GM23338 (cell line): ENCODE data around the gene PLAGL1. TPM values are rescaled to one million over a fixed set of nuclear protein-coding genes. Genes with fewer than 3 reads are reported as not detected.

Experiments used
- ATAC-seq: fragments of 200-7000 bp; cut with Tn5 transposase; 3 replicates; pipeline ENCODE4 v1.9.1; 2020
- DNase-seq: peaks from one replicate; pipeline ENCODE4 v3.0.0-alpha.2; 2015; ENCODE audit warnings: low spot score
- H2AFZ ChIP-seq: fragments of 200-600 bp; sonication (generic); 2 replicates; pipeline ENCODE4 v1.8.0; 2016; ENCODE audit warnings: antibody characterized with exemption, mild to moderate bottlenecking, moderate library complexity
- H3F3A ChIP-seq: fragments of 200-600 bp; sonication (generic); replicated peaks from 2 replicates; pipeline ENCODE4 v1.8.0; 2017; ENCODE audit warnings: antibody characterized with exemption, mixed run types, low read depth
- H3K27ac ChIP-seq: fragments of 200-600 bp; sonication (generic); 2 replicates; pipeline ENCODE4 v1.6.1; 2016; ENCODE audit warnings: low read depth
- H3K27me3 ChIP-seq: fragments of 200-600 bp; sonication (generic); 2 replicates; pipeline ENCODE4 v1.8.0; 2016; ENCODE audit warnings: mild to moderate bottlenecking, mixed run types, moderate library complexity; ENCODE audit not compliant: insufficient read depth
- H3K36me3 ChIP-seq: fragments of 200-600 bp; sonication (generic); 2 replicates; pipeline ENCODE4 v1.8.0; 2016; ENCODE audit warnings: mild to moderate bottlenecking; ENCODE audit not compliant: insufficient read depth
- H3K4me1 ChIP-seq: fragments of 200-600 bp; sonication (generic); 2 replicates; pipeline ENCODE4 v1.8.0; 2016; ENCODE audit warnings: mild to moderate bottlenecking, moderate library complexity; ENCODE audit not compliant: insufficient read depth
- H3K4me2 ChIP-seq: fragments of 200-600 bp; sonication (generic); 2 replicates; pipeline ENCODE4 v1.7.1; 2017; ENCODE audit warnings: mixed run types
- H3K4me3 ChIP-seq: fragments of 200-600 bp; sonication (generic); 2 replicates; pipeline ENCODE4 v1.6.1; 2016; ENCODE audit warnings: mixed run types
- H3K79me2 ChIP-seq: fragments of 200-600 bp; sonication (generic); replicated peaks from 2 replicates; pipeline ENCODE4 v1.8.0; 2017; ENCODE audit warnings: mild to moderate bottlenecking; ENCODE audit not compliant: insufficient read depth
- H3K9me2 ChIP-seq: fragments of 200-600 bp; sonication (generic); 2 replicates; pipeline ENCODE4 v1.8.0; 2017; ENCODE audit not compliant: insufficient read depth
- H4K20me1 ChIP-seq: fragments of 200-600 bp; sonication (generic); replicated peaks from 2 replicates; pipeline ENCODE4 v1.8.0; 2017; ENCODE audit warnings: mild to moderate bottlenecking; ENCODE audit not compliant: insufficient read depth
- H3K27ac Mint-ChIP-seq: 2 replicates; pipeline ENCODE4 v1.8.0; 2020; ENCODE audit warnings: inconsistent platforms, mild to moderate bottlenecking, moderate library complexity, mixed read lengths
- H3K27me3 Mint-ChIP-seq: 3 replicates; pipeline ENCODE4 v1.8.0; 2022; ENCODE audit warnings: low read depth, mild to moderate bottlenecking, moderate library complexity, mixed read lengths, inconsistent platforms; ENCODE audit not compliant: insufficient read depth, poor library complexity
- H3K36me3 Mint-ChIP-seq: 3 replicates; pipeline ENCODE4 v1.8.0; 2021; ENCODE audit warnings: low read depth, mild to moderate bottlenecking, inconsistent platforms, moderate library complexity, mixed read lengths
- H3K4me1 Mint-ChIP-seq: 3 replicates; pipeline ENCODE4 v1.8.0; 2020; ENCODE audit warnings: mild to moderate bottlenecking, inconsistent platforms, mixed read lengths
- H3K4me3 Mint-ChIP-seq: 3 replicates; pipeline ENCODE4 v1.8.0; 2021; ENCODE audit warnings: moderate library complexity, mild to moderate bottlenecking, inconsistent platforms, mixed read lengths
- H3K9me3 Mint-ChIP-seq: 3 replicates; pipeline ENCODE4 v1.8.0; 2020; ENCODE audit warnings: moderate library complexity, mild to moderate bottlenecking, inconsistent platforms, mixed read lengths
- CREB1 ChIP-seq: fragments of 250-450 bp; sonication (Bioruptor Pico); IDR thresholded peaks from 2 replicates; pipeline ENCODE4 v1.5.0; 2020; ENCODE audit warnings: low read depth, mild to moderate bottlenecking, moderate library complexity
- ETS1 ChIP-seq: IDR thresholded peaks from 2 replicates; pipeline ENCODE4 v1.6.1; 2016; ENCODE audit warnings: antibody characterized with exemption
- EZH2 ChIP-seq: fragments of 200-600 bp; sonication (generic); IDR thresholded peaks from one replicate; pipeline ENCODE4 v1.8.0; 2017; ENCODE audit warnings: antibody characterized with exemption, mild to moderate bottlenecking, low read depth; ENCODE audit not compliant: unreplicated experiment
- EZH2phosphoT487 ChIP-seq: fragments of 200-600 bp; sonication (generic); IDR thresholded peaks from one replicate; pipeline ENCODE4 v1.8.1; 2018; ENCODE audit warnings: antibody characterized with exemption; ENCODE audit not compliant: unreplicated experiment
- JUNB ChIP-seq: IDR thresholded peaks from one replicate; pipeline ENCODE4 v1.6.1; 2016; ENCODE audit warnings: antibody characterized with exemption; ENCODE audit not compliant: unreplicated experiment
- NANOG ChIP-seq: IDR thresholded peaks from 2 replicates; pipeline ENCODE4 v1.6.1; 2016; ENCODE audit warnings: antibody characterized with exemption, borderline replicate concordance
- POLR2AphosphoS5 ChIP-seq: IDR thresholded peaks from 2 replicates; pipeline ENCODE4 v1.6.1; 2016; ENCODE audit warnings: antibody characterized with exemption, low read depth
- STAT1 ChIP-seq: IDR thresholded peaks from one replicate; pipeline ENCODE4 v1.6.1; 2016; ENCODE audit warnings: antibody characterized with exemption; ENCODE audit not compliant: unreplicated experiment
- ZNF114 ChIP-seq: fragments of 250-450 bp; sonication (Bioruptor Pico); IDR thresholded peaks from 2 replicates; pipeline ENCODE4 v1.5.0; 2020; ENCODE audit warnings: mild to moderate bottlenecking, moderate library complexity
- ZNF331 ChIP-seq: fragments of 250-450 bp; sonication (Bioruptor Pico); IDR thresholded peaks from 2 replicates; pipeline ENCODE4 v1.5.0; 2020; ENCODE audit warnings: low read depth, mild to moderate bottlenecking, moderate library complexity
- polyA plus RNA-seq: library from polyadenylated mRNA; unstranded; fragments of >200 nt; fragmentation: Nextera tagmentation; extraction: Ambion mirVana; gene quantifications from 2 replicates; pipeline ENCODE4 v1.2.1, GENCODE V29; 2016
- total RNA-seq: library from RNA; depleted of rRNA; stranded (reverse); fragments of >200 nt; shearing (Covaris generic); gene quantifications from 2 replicates; pipeline ENCODE4 v1.2.3, GENCODE V29; 2014
- TF ChIP-seq, protein P1 (sequence below), 2 experiments: fragments of 200-600 bp in 1 of 2; sonication (generic) in 1 of 2; conservative IDR thresholded peaks; 2 replicates each; pipeline versions ENCODE4 v1.5.1 to v1.6.1; 2016 to 2017; ENCODE audit warnings: antibody characterized with exemption in 2 of 2, low read depth in 2 of 2, mild to moderate bottlenecking in 2 of 2, moderate library complexity in 1 of 2
- TF ChIP-seq, protein P2 (sequence below): IDR thresholded peaks from one replicate; pipeline ENCODE4 v1.6.1; 2018; ENCODE audit warnings: antibody characterized with exemption; ENCODE audit not compliant: unreplicated experiment
- TF ChIP-seq, protein P3 (sequence below): fragments of 250-450 bp; sonication (Bioruptor Pico); IDR thresholded peaks from 2 replicates; pipeline ENCODE4 v1.5.0; 2020; ENCODE audit warnings: mild to moderate bottlenecking, moderate library complexity

PLAGL1 gene
- total and polyA plus RNA-seq, 2 experiments from 2014 or later = 0.90 to 1.7 TPM

DNA sequence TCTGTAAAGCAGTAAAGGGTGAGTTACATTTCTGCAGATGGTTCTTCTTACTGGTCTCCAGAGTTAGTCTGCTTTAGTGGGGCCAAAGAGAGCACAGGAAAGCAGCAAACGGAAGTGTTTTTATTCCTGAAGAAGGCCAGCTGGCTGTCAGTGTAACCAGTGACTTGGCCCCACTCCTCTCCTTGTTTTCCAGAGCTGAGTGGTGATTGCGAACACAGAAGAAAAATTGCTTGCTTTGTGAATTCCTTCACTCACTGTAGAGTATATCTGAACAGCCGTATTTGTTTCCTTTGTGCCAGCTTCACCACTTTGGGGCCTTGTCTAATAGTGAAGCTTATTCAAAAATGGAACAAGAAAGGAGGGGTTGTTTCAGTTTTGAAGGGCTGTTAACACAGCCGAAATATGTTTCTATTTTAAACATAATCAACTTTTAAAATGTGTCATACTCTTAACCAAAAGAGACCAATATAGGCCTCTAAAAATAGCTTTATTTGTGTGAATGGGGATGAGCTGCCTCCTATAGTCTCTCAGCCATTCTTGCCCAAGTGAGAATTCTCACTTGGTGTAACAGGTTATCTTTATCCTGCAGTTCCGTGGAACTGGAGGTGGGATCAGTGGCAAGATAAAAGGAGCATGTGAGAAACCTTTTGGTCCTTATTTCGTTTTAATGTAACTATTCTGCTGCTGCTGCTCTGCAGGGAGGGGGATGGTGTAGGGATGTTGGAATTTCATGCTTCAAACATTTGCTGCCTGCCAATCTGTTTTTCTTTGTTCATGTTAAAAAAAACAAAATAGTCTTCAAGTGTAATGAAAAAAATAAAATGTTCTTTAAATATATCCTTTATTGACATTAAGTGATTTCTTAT lies 105.9 kb downstream of the PLAGL1 start:
- Mint-ChIP-seq H3K27ac (no peak overlapping the region), H3K27me3 (no peaks in the 10 kb centered on the region), H3K36me3 (no peaks in the 10 kb centered on the region), H3K9me3 (no peaks in the 10 kb centered on the region), H3K4me3 (no peak overlapping the region), H3K4me1 (no peaks in the 10 kb centered on the region)
- H3K27ac ChIP-seq = no peak overlapping the region
- 0 out of 2 replicates have a peak overlapping the region, but pooled peaks have one; percentile 1 for H2AFZ ChIP-seq
- no peaks in the 10 kb centered on the region for H4K20me1 ChIP-seq
- no peak overlapping the region for H3K4me3 ChIP-seq
- H3K4me2 ChIP-seq = no peak overlapping the region
- H3K9me2 ChIP-seq = no peaks in the 10 kb centered on the region
- no peaks in the 10 kb centered on the region for H3K4me1 ChIP-seq
- DNase-seq = no peak
- ATAC-seq = no peak
- no peaks in the 10 kb centered on the region for H3F3A ChIP-seq
- H3K27me3 ChIP-seq = no peaks in the 10 kb centered on the region
- TF ChIP-seq CREB1 (CRISPR knock-in tag) (no peak), ETS1 (no peak), EZH2 (no peak), NANOG (no peak), ZNF114 (CRISPR knock-in tag) (no peak), ZNF331 (CRISPR knock-in tag) (no peak), STAT1 (no peak), EZH2phosphoT487 (no peak), POLR2AphosphoS5 (no peak), JUNB (no peak)
- TF ChIP-seq, protein P1, sequence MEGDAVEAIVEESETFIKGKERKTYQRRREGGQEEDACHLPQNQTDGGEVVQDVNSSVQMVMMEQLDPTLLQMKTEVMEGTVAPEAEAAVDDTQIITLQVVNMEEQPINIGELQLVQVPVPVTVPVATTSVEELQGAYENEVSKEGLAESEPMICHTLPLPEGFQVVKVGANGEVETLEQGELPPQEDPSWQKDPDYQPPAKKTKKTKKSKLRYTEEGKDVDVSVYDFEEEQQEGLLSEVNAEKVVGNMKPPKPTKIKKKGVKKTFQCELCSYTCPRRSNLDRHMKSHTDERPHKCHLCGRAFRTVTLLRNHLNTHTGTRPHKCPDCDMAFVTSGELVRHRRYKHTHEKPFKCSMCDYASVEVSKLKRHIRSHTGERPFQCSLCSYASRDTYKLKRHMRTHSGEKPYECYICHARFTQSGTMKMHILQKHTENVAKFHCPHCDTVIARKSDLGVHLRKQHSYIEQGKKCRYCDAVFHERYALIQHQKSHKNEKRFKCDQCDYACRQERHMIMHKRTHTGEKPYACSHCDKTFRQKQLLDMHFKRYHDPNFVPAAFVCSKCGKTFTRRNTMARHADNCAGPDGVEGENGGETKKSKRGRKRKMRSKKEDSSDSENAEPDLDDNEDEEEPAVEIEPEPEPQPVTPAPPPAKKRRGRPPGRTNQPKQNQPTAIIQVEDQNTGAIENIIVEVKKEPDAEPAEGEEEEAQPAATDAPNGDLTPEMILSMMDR (conservative IDR thresholded peaks at IDR 0.05; ENCODE audit: low read depth in 2 of 2) = no peak
- TF ChIP-seq, protein P2, sequence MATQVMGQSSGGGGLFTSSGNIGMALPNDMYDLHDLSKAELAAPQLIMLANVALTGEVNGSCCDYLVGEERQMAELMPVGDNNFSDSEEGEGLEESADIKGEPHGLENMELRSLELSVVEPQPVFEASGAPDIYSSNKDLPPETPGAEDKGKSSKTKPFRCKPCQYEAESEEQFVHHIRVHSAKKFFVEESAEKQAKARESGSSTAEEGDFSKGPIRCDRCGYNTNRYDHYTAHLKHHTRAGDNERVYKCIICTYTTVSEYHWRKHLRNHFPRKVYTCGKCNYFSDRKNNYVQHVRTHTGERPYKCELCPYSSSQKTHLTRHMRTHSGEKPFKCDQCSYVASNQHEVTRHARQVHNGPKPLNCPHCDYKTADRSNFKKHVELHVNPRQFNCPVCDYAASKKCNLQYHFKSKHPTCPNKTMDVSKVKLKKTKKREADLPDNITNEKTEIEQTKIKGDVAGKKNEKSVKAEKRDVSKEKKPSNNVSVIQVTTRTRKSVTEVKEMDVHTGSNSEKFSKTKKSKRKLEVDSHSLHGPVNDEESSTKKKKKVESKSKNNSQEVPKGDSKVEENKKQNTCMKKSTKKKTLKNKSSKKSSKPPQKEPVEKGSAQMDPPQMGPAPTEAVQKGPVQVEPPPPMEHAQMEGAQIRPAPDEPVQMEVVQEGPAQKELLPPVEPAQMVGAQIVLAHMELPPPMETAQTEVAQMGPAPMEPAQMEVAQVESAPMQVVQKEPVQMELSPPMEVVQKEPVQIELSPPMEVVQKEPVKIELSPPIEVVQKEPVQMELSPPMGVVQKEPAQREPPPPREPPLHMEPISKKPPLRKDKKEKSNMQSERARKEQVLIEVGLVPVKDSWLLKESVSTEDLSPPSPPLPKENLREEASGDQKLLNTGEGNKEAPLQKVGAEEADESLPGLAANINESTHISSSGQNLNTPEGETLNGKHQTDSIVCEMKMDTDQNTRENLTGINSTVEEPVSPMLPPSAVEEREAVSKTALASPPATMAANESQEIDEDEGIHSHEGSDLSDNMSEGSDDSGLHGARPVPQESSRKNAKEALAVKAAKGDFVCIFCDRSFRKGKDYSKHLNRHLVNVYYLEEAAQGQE = no peak
- TF ChIP-seq, protein P3, sequence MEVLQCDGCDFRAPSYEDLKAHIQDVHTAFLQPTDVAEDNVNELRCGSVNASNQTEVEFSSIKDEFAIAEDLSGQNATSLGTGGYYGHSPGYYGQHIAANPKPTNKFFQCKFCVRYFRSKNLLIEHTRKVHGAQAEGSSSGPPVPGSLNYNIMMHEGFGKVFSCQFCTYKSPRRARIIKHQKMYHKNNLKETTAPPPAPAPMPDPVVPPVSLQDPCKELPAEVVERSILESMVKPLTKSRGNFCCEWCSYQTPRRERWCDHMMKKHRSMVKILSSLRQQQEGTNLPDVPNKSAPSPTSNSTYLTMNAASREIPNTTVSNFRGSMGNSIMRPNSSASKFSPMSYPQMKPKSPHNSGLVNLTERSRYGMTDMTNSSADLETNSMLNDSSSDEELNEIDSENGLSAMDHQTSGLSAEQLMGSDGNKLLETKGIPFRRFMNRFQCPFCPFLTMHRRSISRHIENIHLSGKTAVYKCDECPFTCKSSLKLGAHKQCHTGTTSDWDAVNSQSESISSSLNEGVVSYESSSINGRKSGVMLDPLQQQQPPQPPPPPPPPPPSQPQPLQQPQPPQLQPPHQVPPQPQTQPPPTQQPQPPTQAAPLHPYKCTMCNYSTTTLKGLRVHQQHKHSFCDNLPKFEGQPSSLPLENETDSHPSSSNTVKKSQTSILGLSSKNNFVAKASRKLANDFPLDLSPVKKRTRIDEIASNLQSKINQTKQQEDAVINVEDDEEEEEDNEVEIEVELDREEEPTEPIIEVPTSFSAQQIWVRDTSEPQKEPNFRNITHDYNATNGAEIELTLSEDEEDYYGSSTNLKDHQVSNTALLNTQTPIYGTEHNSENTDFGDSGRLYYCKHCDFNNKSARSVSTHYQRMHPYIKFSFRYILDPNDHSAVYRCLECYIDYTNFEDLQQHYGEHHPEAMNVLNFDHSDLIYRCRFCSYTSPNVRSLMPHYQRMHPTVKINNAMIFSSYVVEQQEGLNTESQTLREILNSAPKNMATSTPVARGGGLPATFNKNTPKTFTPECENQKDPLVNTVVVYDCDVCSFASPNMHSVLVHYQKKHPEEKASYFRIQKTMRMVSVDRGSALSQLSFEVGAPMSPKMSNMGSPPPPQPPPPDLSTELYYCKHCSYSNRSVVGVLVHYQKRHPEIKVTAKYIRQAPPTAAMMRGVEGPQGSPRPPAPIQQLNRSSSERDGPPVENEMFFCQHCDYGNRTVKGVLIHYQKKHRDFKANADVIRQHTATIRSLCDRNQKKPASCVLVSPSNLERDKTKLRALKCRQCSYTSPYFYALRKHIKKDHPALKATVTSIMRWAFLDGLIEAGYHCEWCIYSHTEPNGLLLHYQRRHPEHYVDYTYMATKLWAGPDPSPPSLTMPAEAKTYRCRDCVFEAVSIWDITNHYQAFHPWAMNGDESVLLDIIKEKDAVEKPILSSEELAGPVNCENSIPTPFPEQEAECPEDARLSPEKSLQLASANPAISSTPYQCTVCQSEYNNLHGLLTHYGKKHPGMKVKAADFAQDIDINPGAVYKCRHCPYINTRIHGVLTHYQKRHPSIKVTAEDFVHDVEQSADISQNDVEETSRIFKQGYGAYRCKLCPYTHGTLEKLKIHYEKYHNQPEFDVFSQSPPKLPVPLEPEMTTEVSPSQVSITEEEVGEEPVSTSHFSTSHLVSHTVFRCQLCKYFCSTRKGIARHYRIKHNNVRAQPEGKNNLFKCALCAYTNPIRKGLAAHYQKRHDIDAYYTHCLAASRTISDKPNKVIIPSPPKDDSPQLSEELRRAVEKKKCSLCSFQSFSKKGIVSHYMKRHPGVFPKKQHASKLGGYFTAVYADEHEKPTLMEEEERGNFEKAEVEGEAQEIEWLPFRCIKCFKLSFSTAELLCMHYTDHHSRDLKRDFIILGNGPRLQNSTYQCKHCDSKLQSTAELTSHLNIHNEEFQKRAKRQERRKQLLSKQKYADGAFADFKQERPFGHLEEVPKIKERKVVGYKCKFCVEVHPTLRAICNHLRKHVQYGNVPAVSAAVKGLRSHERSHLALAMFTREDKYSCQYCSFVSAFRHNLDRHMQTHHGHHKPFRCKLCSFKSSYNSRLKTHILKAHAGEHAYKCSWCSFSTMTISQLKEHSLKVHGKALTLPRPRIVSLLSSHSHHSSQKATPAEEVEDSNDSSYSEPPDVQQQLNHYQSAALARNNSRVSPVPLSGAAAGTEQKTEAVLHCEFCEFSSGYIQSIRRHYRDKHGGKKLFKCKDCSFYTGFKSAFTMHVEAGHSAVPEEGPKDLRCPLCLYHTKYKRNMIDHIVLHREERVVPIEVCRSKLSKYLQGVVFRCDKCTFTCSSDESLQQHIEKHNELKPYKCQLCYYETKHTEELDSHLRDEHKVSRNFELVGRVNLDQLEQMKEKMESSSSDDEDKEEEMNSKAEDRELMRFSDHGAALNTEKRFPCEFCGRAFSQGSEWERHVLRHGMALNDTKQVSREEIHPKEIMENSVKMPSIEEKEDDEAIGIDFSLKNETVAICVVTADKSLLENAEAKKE (CRISPR knock-in tag) = no peak
- H3K36me3 ChIP-seq = no peaks in the 10 kb centered on the region
- H3K79me2 ChIP-seq = no peaks in the 10 kb centered on the region
